Stimulated activated naive CD8-positive, alpha-beta T cell treated with anti-CD3 and anti-CD28 coated beads, Interleukin-15, Interleukin-2, amounts not matched to agents 100 ng/mL and 50 ng/mL, for 24 hours (primary cell): ENCODE results near the gene LIN52.

ENCODE experiments used
- H3K27ac Mint-ChIP-seq: one replicate; pipeline ENCODE4 v1.8.0; 2021; ENCODE audit warnings: mild to moderate bottlenecking, mixed read lengths
- H3K27me3 Mint-ChIP-seq: one replicate; pipeline ENCODE4 v1.8.0; 2021; ENCODE audit warnings: mixed read lengths
- H3K36me3 Mint-ChIP-seq: one replicate; pipeline ENCODE4 v1.8.0; 2021; ENCODE audit warnings: low read depth, mixed read lengths
- H3K4me1 Mint-ChIP-seq: one replicate; pipeline ENCODE4 v1.8.0; 2021; ENCODE audit warnings: low read depth, mixed read lengths
- H3K4me3 Mint-ChIP-seq: one replicate; pipeline ENCODE4 v1.8.0; 2021; ENCODE audit warnings: mild to moderate bottlenecking, mixed read lengths
- H3K9me3 Mint-ChIP-seq: one replicate; pipeline ENCODE4 v1.8.0; 2021; ENCODE audit warnings: mixed read lengths

LIN52 gene, protein sequence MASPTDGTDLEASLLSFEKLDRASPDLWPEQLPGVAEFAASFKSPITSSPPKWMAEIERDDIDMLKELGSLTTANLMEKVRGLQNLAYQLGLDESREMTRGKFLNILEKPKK

GRCh38 chr14:74084277-74085046 lies at the start of gene LIN52, which contains the start of gene ALDH6A1:
TSS of gene LIN52 (plus strand) at chr14:74084956. CDS start at chr14:74084975, 19 bp downstream.
TSS of gene ALDH6A1 (minus strand) at chr14:74084453. CDS start at chr14:74084394, 59 bp downstream.
- H3K4me3 Mint-ChIP-seq, result peak within 1 kb of the TSS; percentile 99
- H3K4me1 Mint-ChIP-seq, result peaks cover 48% of the 10 kb centered on the region
- H3K9me3 Mint-ChIP-seq, result no peaks in the 10 kb centered on the region
- H3K27me3 Mint-ChIP-seq, result no peaks in the 10 kb centered on the region
- H3K27ac Mint-ChIP-seq, result peak within 1 kb of the TSS; percentile 98
- H3K36me3 Mint-ChIP-seq, result peaks cover 4% of the 10 kb centered on the region

DNA sequence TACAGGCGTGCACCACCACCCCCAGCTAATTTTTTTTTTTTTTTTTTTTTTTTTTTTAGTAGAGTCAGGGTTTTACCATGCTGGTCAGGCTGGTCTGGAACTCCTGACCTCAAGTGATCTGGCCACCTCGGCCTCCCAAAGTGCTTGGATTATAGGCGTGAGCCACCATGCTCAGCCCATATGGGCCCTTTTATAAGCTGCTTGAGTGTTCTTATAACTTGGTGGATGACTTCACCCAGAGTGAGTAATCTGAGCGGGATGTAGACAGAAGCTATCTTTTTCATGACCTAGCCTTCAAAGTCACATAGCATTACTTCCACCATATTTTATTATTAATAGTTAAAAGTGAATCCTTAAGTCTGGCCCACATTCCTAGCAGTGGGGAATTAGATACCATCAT lies 49.2 kb upstream of the LIN52 start:
- H3K9me3 Mint-ChIP-seq, result no peaks in the 10 kb centered on the region
- H3K27me3 Mint-ChIP-seq, result no peaks in the 10 kb centered on the region
- H3K27ac Mint-ChIP-seq, result no peak overlapping the region
- H3K36me3 Mint-ChIP-seq, result no peaks in the 10 kb centered on the region
- no peak overlapping the region for H3K4me3 Mint-ChIP-seq
- no peaks in the 10 kb centered on the region for H3K4me1 Mint-ChIP-seq

DNA sequence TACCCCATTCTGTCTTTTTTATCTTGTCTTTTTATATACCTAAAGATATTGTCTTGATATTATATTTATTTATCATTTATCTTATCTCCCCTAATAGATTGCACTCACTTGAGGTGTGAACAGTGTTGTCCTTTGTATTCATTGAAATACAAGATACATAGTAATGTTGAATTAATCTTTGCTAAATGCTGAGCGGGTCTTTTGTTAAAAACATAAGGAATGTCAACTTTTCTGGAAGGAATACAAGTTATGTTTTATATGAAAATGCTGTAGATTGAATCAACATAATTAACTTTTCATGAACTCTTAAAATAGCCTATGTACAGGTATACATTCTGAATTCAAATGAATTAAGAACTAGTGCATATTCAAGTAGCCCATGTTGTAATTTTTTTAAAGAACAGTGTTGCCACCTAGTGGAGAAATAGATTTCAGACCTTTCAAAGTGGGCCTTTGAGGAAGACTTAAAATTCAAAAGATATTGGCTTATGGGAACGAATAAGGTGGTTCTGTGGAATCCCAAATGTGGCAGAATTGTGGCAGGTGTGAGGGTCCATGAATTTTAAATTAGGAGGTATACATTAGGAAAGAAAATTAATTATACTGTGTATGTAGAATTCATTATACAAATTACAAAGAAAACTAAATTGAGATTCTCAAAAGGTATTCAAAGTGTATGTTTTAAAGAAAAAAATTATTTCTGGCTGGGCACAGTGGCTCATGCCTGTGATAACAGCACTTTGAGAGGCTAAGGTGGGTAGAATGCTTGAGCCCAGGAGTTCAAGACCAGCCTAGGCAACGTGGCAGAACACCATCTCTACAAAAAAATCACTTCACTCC lies 46.5 kb upstream of the LIN52 start:
- Mint-ChIP-seq H3K36me3 (no peaks in the 10 kb centered on the region), H3K4me3 (no peak overlapping the region), H3K4me1 (no peaks in the 10 kb centered on the region), H3K9me3 (no peaks in the 10 kb centered on the region), H3K27me3 (no peaks in the 10 kb centered on the region), H3K27ac (no peak overlapping the region)

DNA sequence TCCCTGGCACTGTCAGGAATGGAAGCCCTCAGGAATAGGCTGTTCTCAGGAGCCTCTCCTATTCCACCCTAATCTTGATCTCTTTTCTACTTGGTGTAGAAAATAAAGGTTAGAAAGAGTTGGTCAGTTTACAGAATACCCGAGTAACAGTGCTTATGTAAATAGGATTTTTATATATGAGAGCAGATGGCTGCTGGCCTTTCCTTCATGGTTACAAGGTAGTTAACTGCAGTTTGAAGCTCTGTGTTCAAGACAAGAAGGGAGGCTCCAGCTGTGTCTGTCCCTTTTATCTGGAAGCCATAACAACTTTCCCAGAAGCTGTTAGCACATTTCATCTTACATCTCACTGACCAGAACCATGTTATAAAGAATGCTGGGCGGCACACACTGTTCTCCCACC lies 42.5 kb upstream of the LIN52 start:
- H3K4me1 Mint-ChIP-seq, result no peaks in the 10 kb centered on the region
- no peaks in the 10 kb centered on the region for H3K36me3 Mint-ChIP-seq
- no peak overlapping the region for H3K27ac Mint-ChIP-seq
- H3K9me3 Mint-ChIP-seq, result no peaks in the 10 kb centered on the region
- no peaks in the 10 kb centered on the region for H3K27me3 Mint-ChIP-seq
- H3K4me3 Mint-ChIP-seq, result no peak overlapping the region

- no peaks in the 10 kb centered on the region for H3K4me1 Mint-ChIP-seq
- H3K27ac Mint-ChIP-seq, result no peak overlapping the region
- H3K4me3 Mint-ChIP-seq, result no peak overlapping the region
- H3K9me3 Mint-ChIP-seq, result no peaks in the 10 kb centered on the region
- H3K27me3 Mint-ChIP-seq, result no peaks in the 10 kb centered on the region
- H3K36me3 Mint-ChIP-seq, result no peaks in the 10 kb centered on the region
Measured at GRCh38 chr14:74045522-74045921, 39.2 kb upstream of the LIN52 start.

DNA sequence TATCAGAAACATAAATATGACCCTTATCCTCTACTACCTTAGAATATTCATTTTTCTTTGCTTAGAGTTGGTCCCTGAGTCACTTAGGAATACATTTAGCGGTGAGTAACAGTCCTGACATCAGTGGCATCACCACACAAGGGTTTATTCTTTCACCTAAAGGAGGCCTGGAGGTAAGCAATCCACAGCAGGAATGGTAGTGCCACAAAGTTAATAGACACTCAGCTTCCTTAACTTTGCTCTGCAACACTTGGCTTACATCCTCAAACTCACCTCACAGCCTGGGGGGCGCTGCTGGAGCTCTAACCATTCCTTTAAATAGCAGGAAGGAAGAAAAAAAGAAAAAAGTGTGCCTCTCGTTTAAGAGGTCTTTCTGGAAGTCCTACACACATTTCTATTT lies 36.5 kb upstream of the LIN52 start:
- H3K9me3 Mint-ChIP-seq, result no peaks in the 10 kb centered on the region
- no peak overlapping the region for H3K4me3 Mint-ChIP-seq
- H3K27me3 Mint-ChIP-seq, result no peaks in the 10 kb centered on the region
- H3K4me1 Mint-ChIP-seq, result no peaks in the 10 kb centered on the region
- H3K36me3 Mint-ChIP-seq, result no peaks in the 10 kb centered on the region
- no peak overlapping the region for H3K27ac Mint-ChIP-seq

DNA sequence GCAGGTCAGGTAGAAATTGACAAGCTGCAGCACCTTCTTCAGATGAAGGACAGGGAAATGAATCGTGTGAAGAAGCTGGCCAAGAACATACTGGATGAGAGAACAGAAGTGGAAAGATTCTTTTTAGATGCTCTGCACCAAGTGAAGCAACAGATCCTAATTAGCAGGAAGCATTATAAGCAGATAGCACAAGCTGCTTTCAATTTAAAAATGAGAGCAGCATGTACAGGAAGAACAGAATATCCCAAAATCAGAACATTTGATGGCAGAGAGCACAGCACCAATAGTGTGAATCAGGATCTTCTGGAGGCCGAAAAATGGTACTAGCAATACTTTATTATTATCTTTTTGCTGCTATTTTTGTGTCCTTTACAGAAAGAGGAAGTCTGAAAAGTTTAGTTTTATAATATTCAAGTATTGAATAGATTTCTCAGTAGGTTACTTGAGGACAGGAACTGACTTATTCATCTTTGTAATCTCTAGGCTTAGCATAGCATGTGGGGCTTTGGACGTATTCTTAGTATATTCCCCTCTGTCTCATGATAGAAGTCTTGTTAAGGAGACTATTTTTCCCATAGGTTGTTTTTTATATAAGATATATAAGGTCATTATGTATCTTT lies 34.8 kb upstream of the LIN52 start:
- no peaks in the 10 kb centered on the region for H3K27me3 Mint-ChIP-seq
- no peak overlapping the region for H3K27ac Mint-ChIP-seq
- H3K9me3 Mint-ChIP-seq, result no peaks in the 10 kb centered on the region
- H3K4me1 Mint-ChIP-seq, result no peaks in the 10 kb centered on the region
- H3K4me3 Mint-ChIP-seq, result no peak overlapping the region
- no peaks in the 10 kb centered on the region for H3K36me3 Mint-ChIP-seq

DNA sequence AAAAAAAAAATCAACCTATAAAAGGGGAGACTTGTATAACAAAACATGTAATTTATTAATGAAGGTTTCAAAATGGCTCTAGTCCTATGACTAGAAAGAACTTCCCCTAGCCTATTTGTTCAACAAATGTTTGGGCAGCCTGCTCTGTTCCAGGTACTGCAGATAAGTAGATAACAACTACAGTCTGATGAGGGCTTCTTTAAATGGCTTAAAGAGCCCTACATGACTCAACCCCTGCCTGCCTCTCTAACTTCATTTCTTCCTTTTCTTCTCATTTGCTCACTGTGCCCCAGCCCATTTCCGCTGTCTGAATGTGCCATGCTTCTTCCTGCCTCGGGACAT lies 22.0 kb upstream of the LIN52 start:
- no peaks in the 10 kb centered on the region for H3K27me3 Mint-ChIP-seq
- H3K27ac Mint-ChIP-seq, result no peak overlapping the region
- peaks cover 20% of the 10 kb centered on the region for H3K36me3 Mint-ChIP-seq
- no peaks in the 10 kb centered on the region for H3K9me3 Mint-ChIP-seq
- H3K4me1 Mint-ChIP-seq, result no peaks in the 10 kb centered on the region
- no peak overlapping the region for H3K4me3 Mint-ChIP-seq

- H3K4me1 Mint-ChIP-seq, result no peaks in the 10 kb centered on the region
- no peaks in the 10 kb centered on the region for H3K9me3 Mint-ChIP-seq
- no peak overlapping the region for H3K27ac Mint-ChIP-seq
- H3K36me3 Mint-ChIP-seq, result peaks cover 20% of the 10 kb centered on the region
- H3K27me3 Mint-ChIP-seq, result no peaks in the 10 kb centered on the region
- H3K4me3 Mint-ChIP-seq, result no peak overlapping the region
Measured at GRCh38 chr14:74064426-74064825, 20.3 kb upstream of the LIN52 start.

GRCh38 chr14:74064883-74065282 lies 19.9 kb upstream of the LIN52 start:
- Mint-ChIP-seq H3K9me3 (no peaks in the 10 kb centered on the region), H3K27me3 (no peaks in the 10 kb centered on the region), H3K36me3 (peaks cover 17% of the 10 kb centered on the region), H3K4me1 (no peaks in the 10 kb centered on the region), H3K4me3 (no peak overlapping the region), H3K27ac (no peak overlapping the region)

GRCh38 chr14:74065746-74066575 lies 18.8 kb upstream of the LIN52 start:
- H3K27ac Mint-ChIP-seq, result no peak overlapping the region
- no peaks in the 10 kb centered on the region for H3K9me3 Mint-ChIP-seq
- H3K27me3 Mint-ChIP-seq, result no peaks in the 10 kb centered on the region
- H3K4me3 Mint-ChIP-seq, result no peak overlapping the region
- peaks cover 18% of the 10 kb centered on the region for H3K36me3 Mint-ChIP-seq
- no peaks in the 10 kb centered on the region for H3K4me1 Mint-ChIP-seq

GRCh38 chr14:74077401-74077800 lies 7.4 kb upstream of the LIN52 start:
- H3K36me3 Mint-ChIP-seq, result no peaks in the 10 kb centered on the region
- no peaks in the 10 kb centered on the region for H3K9me3 Mint-ChIP-seq
- H3K4me1 Mint-ChIP-seq, result no peaks in the 10 kb centered on the region
- no peak overlapping the region for H3K27ac Mint-ChIP-seq
- H3K27me3 Mint-ChIP-seq, result no peaks in the 10 kb centered on the region
- no peak overlapping the region for H3K4me3 Mint-ChIP-seq

GRCh38 chr14:74080820-74081460 lies 3.8 kb upstream of the LIN52 start:
- Mint-ChIP-seq H3K27ac (no peak overlapping the region), H3K27me3 (no peaks in the 10 kb centered on the region), H3K36me3 (no peaks in the 10 kb centered on the region), H3K9me3 (no peaks in the 10 kb centered on the region), H3K4me3 (no peak overlapping the region), H3K4me1 (peaks cover 24% of the 10 kb centered on the region)

- no peaks in the 10 kb centered on the region for H3K9me3 Mint-ChIP-seq
- H3K4me3 Mint-ChIP-seq, result no peak overlapping the region
- H3K36me3 Mint-ChIP-seq, result no peaks in the 10 kb centered on the region
- no peak overlapping the region for H3K27ac Mint-ChIP-seq
- no peaks in the 10 kb centered on the region for H3K27me3 Mint-ChIP-seq
- peaks cover 30% of the 10 kb centered on the region for H3K4me1 Mint-ChIP-seq
Measured at GRCh38 chr14:74081491-74081890, 3.3 kb upstream of the LIN52 start.
